Measurements from ENCODE around the gene ROPN1L. TPM values are rescaled to one million over a fixed set of nuclear protein-coding genes. Genes with fewer than 3 reads are reported as not detected.
"Not testable (repeated sequence)": the region's sequence is repeated elsewhere in the genome, so short reads cannot be mapped to it uniquely, and the experiment has no call there.

Gene ROPN1L
- polyA plus RNA-seq (2013, experiment 1 of 2): 0.17 TPM
- 0.22 TPM for polyA plus RNA-seq (2013, experiment 2 of 2)

GRCh38 chr5:10441083-10441991 lies at the start of gene ROPN1L:
Gene ROPN1L (plus strand): TSS chr5:10441879. CDS start chr5:10442168, 289 bp downstream.
- peak within 1 kb of the TSS; percentile 71 for H3K14ac ChIP-seq (ENCODE audit: low read length)
- peak within 1 kb of the TSS; percentile 83 for H2BK5ac ChIP-seq (ENCODE audit: low read length)
- peaks cover 0 to 7% (median 0%) of the 10 kb centered on the region in 3 experiments for H3K27me3 ChIP-seq (ENCODE audit: control insufficient read depth in 3 of 3, insufficient read depth in 3 of 3, low read depth in 1 of 3, low read length in 3 of 3)
- WGBS, 2 donors (ENCODE audit: extremely low coverage in 2 of 2, insufficient read length in 2 of 2, insufficient replicate concordance in 1 of 2): no CpG with 5 or more reads among the region's 63 CpGs
- peak within 1 kb of the TSS; percentile 95 for H3K9ac ChIP-seq (ENCODE audit: low read depth, low read length, poor library complexity)
- H2BK15ac ChIP-seq (ENCODE audit: low read length): no peak within 1 kb of the TSS
- no peak within 1 kb of the TSS for H2AK5ac ChIP-seq (ENCODE audit: low read depth, low read length)
- no peak within 1 kb of the TSS for H2BK12ac ChIP-seq (ENCODE audit: low read length)
- H3K9me3 ChIP-seq (replicated peaks in 1 of 2; ENCODE audit: control insufficient read depth in 2 of 2, insufficient read depth in 1 of 2, low read depth in 1 of 2, low read length in 2 of 2): no peaks in the 10 kb centered on the region
- peak within 1 kb of the TSS; percentile 83 to 84 for H3K4me3 ChIP-seq (ENCODE audit: low read length in 2 of 2)
- H3K36me3 ChIP-seq (replicated peaks in 1 of 2; ENCODE audit: control insufficient read depth in 2 of 2, insufficient read depth in 2 of 2, low read length in 2 of 2): peaks cover 0 to 34% of the 10 kb centered on the region in 2 donors
- H4K8ac ChIP-seq (ENCODE audit: low read depth, low read length): no peak within 1 kb of the TSS
- peak within 1 kb of the TSS; percentile 100 for H3K4me2 ChIP-seq (ENCODE audit: insufficient read depth, low read length, poor library complexity, severe bottlenecking)
- H3K23ac ChIP-seq (ENCODE audit: low read depth, low read length, poor library complexity): peak within 1 kb of the TSS; percentile 98
- peak within 1 kb of the TSS; percentile 96 for H3K18ac ChIP-seq (ENCODE audit: low read length)
- no peak within 1 kb of the TSS for H4K91ac ChIP-seq (ENCODE audit: low read depth, low read length, poor library complexity)
- H2BK120ac ChIP-seq (ENCODE audit: low read depth, low read length): no peak within 1 kb of the TSS
- no peak within 1 kb of the TSS for H3K4ac ChIP-seq (ENCODE audit: low read length)
- H3K4me1 ChIP-seq (ENCODE audit: control insufficient read depth in 2 of 2, insufficient read depth in 1 of 2, low read depth in 1 of 2, low read length in 2 of 2): peaks cover 0 to 1% of the 10 kb centered on the region in 2 donors
- H3K27ac ChIP-seq (replicated peaks; ENCODE audit: low read length): peak within 1 kb of the TSS; percentile 37
- H2AFZ ChIP-seq (ENCODE audit: low read length): peak within 1 kb of the TSS; percentile 97
- DNase-seq (ENCODE audit: low spot score): peak; percentile 87
- peaks cover 1% of the 10 kb centered on the region for H3K79me1 ChIP-seq (ENCODE audit: low read depth, low read length)

GRCh38 chr5:10392567-10393328 lies 48.9 kb upstream of the ROPN1L start:
- not testable (repeated sequence) for DNase-seq (ENCODE audit: low spot score); H3K27ac ChIP-seq (replicated peaks; ENCODE audit: low read length); H3K9ac ChIP-seq (ENCODE audit: low read depth, low read length, poor library complexity); H3K4me3 ChIP-seq (ENCODE audit: low read length in 2 of 2); H4K91ac ChIP-seq (ENCODE audit: low read depth, low read length, poor library complexity); H4K8ac ChIP-seq (ENCODE audit: low read depth, low read length); H3K79me1 ChIP-seq (ENCODE audit: low read depth, low read length); H2AFZ ChIP-seq (ENCODE audit: low read length); H2BK12ac ChIP-seq (ENCODE audit: low read length); H3K4ac ChIP-seq (ENCODE audit: low read length); H2BK15ac ChIP-seq (ENCODE audit: low read length); H3K4me1 ChIP-seq (ENCODE audit: control insufficient read depth in 2 of 2, insufficient read depth in 1 of 2, low read depth in 1 of 2, low read length in 2 of 2); H2BK120ac ChIP-seq (ENCODE audit: low read depth, low read length); H3K18ac ChIP-seq (ENCODE audit: low read length); H3K14ac ChIP-seq (ENCODE audit: low read length); H3K23ac ChIP-seq (ENCODE audit: low read depth, low read length, poor library complexity); H2AK5ac ChIP-seq (ENCODE audit: low read depth, low read length); H3K27me3 ChIP-seq (ENCODE audit: control insufficient read depth in 3 of 3, insufficient read depth in 3 of 3, low read depth in 1 of 3, low read length in 3 of 3); H3K9me3 ChIP-seq (replicated peaks in 1 of 2; ENCODE audit: control insufficient read depth in 2 of 2, insufficient read depth in 1 of 2, low read depth in 1 of 2, low read length in 2 of 2); H2BK5ac ChIP-seq (ENCODE audit: low read length); H3K4me2 ChIP-seq (ENCODE audit: insufficient read depth, low read length, poor library complexity, severe bottlenecking)
- no CpG with 5 or more reads among the region's 6 CpGs for WGBS, 2 donors (ENCODE audit: extremely low coverage in 2 of 2, insufficient read length in 2 of 2, insufficient replicate concordance in 1 of 2)
- H3K36me3 ChIP-seq (replicated peaks in 1 of 2; ENCODE audit: control insufficient read depth in 2 of 2, insufficient read depth in 2 of 2, low read length in 2 of 2): peaks cover 14 to 100% of the 10 kb centered on the region in 2 donors

- no peak overlapping the region for H2AFZ ChIP-seq (ENCODE audit: low read length)
- no peak overlapping the region for H4K8ac ChIP-seq (ENCODE audit: low read depth, low read length)
- peaks cover 0 to 2% of the 10 kb centered on the region in 2 donors for H3K9me3 ChIP-seq (replicated peaks in 1 of 2; ENCODE audit: control insufficient read depth in 2 of 2, insufficient read depth in 1 of 2, low read depth in 1 of 2, low read length in 2 of 2)
- peaks cover 0 to 6% of the 10 kb centered on the region in 2 donors for H3K4me1 ChIP-seq (ENCODE audit: control insufficient read depth in 2 of 2, insufficient read depth in 1 of 2, low read depth in 1 of 2, low read length in 2 of 2)
- H2BK15ac ChIP-seq (ENCODE audit: low read length): no peak overlapping the region
- no peak overlapping the region for H3K23ac ChIP-seq (ENCODE audit: low read depth, low read length, poor library complexity)
- no peak overlapping the region for H4K91ac ChIP-seq (ENCODE audit: low read depth, low read length, poor library complexity)
- no peak for DNase-seq (ENCODE audit: low spot score)
- no peak overlapping the region for H3K4ac ChIP-seq (ENCODE audit: low read length)
- no peak overlapping the region for H2AK5ac ChIP-seq (ENCODE audit: low read depth, low read length)
- H2BK12ac ChIP-seq (ENCODE audit: low read length): no peak overlapping the region
- H2BK5ac ChIP-seq (ENCODE audit: low read length): no peak overlapping the region
- H3K27ac ChIP-seq (replicated peaks; ENCODE audit: low read length): no peak overlapping the region
- H3K18ac ChIP-seq (ENCODE audit: low read length): no peak overlapping the region
- H3K4me2 ChIP-seq (ENCODE audit: insufficient read depth, low read length, poor library complexity, severe bottlenecking): no peak overlapping the region
- no peak overlapping the region for H3K9ac ChIP-seq (ENCODE audit: low read depth, low read length, poor library complexity)
- H3K27me3 ChIP-seq (ENCODE audit: control insufficient read depth in 3 of 3, insufficient read depth in 3 of 3, low read depth in 1 of 3, low read length in 3 of 3): no peaks in the 10 kb centered on the region
- peaks cover 2% of the 10 kb centered on the region for H3K79me1 ChIP-seq (ENCODE audit: low read depth, low read length)
- no peak overlapping the region for H3K14ac ChIP-seq (ENCODE audit: low read length)
- peaks cover 14 to 100% of the 10 kb centered on the region in 2 donors for H3K36me3 ChIP-seq (replicated peaks in 1 of 2; ENCODE audit: control insufficient read depth in 2 of 2, insufficient read depth in 2 of 2, low read length in 2 of 2)
- WGBS, 2 donors (ENCODE audit: extremely low coverage in 2 of 2, insufficient read length in 2 of 2, insufficient replicate concordance in 1 of 2): no CpG with 5 or more reads among the region's 2 CpGs
- no peak overlapping the region for H2BK120ac ChIP-seq (ENCODE audit: low read depth, low read length)
- H3K4me3 ChIP-seq (ENCODE audit: low read length in 2 of 2): no peak overlapping the region
Observed at GRCh38 chr5:10393491-10393890, 48.2 kb upstream of the ROPN1L start.

- H3K9me3 ChIP-seq (replicated peaks in 1 of 2; ENCODE audit: control insufficient read depth in 2 of 2, insufficient read depth in 1 of 2, low read depth in 1 of 2, low read length in 2 of 2): peaks cover 0 to under 1% of the 10 kb centered on the region in 2 donors
- no peaks in the 10 kb centered on the region for H3K27me3 ChIP-seq (ENCODE audit: control insufficient read depth in 3 of 3, insufficient read depth in 3 of 3, low read depth in 1 of 3, low read length in 3 of 3)
- DNase-seq (ENCODE audit: low spot score): no peak
- no peak overlapping the region for H2AFZ ChIP-seq (ENCODE audit: low read length)
- peaks cover 13 to 100% of the 10 kb centered on the region in 2 donors for H3K36me3 ChIP-seq (replicated peaks in 1 of 2; ENCODE audit: control insufficient read depth in 2 of 2, insufficient read depth in 2 of 2, low read length in 2 of 2)
- no peak overlapping the region for H2BK15ac ChIP-seq (ENCODE audit: low read length)
- H3K79me1 ChIP-seq (ENCODE audit: low read depth, low read length): no peaks in the 10 kb centered on the region
- H3K27ac ChIP-seq (replicated peaks; ENCODE audit: low read length): no peak overlapping the region
- no peak overlapping the region for H2BK120ac ChIP-seq (ENCODE audit: low read depth, low read length)
- no peak overlapping the region for H3K4ac ChIP-seq (ENCODE audit: low read length)
- no peak overlapping the region for H3K4me2 ChIP-seq (ENCODE audit: insufficient read depth, low read length, poor library complexity, severe bottlenecking)
- H3K4me1 ChIP-seq (ENCODE audit: control insufficient read depth in 2 of 2, insufficient read depth in 1 of 2, low read depth in 1 of 2, low read length in 2 of 2): peaks cover 0 to 6% of the 10 kb centered on the region in 2 donors
- H2AK5ac ChIP-seq (ENCODE audit: low read depth, low read length): no peak overlapping the region
- no peak overlapping the region for H3K4me3 ChIP-seq (ENCODE audit: low read length in 2 of 2)
- H2BK12ac ChIP-seq (ENCODE audit: low read length): no peak overlapping the region
- no peak overlapping the region for H4K8ac ChIP-seq (ENCODE audit: low read depth, low read length)
- H3K18ac ChIP-seq (ENCODE audit: low read length): no peak overlapping the region
- no peak overlapping the region for H3K9ac ChIP-seq (ENCODE audit: low read depth, low read length, poor library complexity)
- no peak overlapping the region for H4K91ac ChIP-seq (ENCODE audit: low read depth, low read length, poor library complexity)
- H3K14ac ChIP-seq (ENCODE audit: low read length): no peak overlapping the region
- no peak overlapping the region for H2BK5ac ChIP-seq (ENCODE audit: low read length)
- no CpG with 5 or more reads among the region's 5 CpGs for WGBS, 2 donors (ENCODE audit: extremely low coverage in 2 of 2, insufficient read length in 2 of 2, insufficient replicate concordance in 1 of 2)
- no peak overlapping the region for H3K23ac ChIP-seq (ENCODE audit: low read depth, low read length, poor library complexity)
Observed at GRCh38 chr5:10396552-10396951, 45.1 kb upstream of the ROPN1L start.
